ENCODE results near the gene GNAT1.

DNA sequence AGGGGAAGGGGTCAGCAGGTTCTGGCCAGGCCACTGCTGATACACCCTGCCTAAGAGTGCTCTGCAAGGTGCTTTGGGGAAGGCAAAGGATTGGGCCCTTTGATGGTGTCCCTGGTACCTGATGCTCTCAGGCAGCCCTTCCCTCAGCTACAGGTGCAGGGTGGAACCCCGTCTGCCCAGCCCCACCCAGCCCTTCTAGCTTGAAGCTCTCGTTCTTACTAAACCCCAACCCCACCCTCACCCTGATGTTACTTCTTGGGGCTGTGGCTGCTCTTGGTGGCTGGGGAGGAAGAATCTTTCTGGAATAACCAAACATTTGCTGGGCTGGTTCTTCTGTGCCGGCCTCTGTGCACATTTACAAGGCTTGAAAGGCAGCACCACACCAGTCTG is 51.0 kb downstream of the GNAT1 start:
- TF ChIP-seq, protein P1, sequence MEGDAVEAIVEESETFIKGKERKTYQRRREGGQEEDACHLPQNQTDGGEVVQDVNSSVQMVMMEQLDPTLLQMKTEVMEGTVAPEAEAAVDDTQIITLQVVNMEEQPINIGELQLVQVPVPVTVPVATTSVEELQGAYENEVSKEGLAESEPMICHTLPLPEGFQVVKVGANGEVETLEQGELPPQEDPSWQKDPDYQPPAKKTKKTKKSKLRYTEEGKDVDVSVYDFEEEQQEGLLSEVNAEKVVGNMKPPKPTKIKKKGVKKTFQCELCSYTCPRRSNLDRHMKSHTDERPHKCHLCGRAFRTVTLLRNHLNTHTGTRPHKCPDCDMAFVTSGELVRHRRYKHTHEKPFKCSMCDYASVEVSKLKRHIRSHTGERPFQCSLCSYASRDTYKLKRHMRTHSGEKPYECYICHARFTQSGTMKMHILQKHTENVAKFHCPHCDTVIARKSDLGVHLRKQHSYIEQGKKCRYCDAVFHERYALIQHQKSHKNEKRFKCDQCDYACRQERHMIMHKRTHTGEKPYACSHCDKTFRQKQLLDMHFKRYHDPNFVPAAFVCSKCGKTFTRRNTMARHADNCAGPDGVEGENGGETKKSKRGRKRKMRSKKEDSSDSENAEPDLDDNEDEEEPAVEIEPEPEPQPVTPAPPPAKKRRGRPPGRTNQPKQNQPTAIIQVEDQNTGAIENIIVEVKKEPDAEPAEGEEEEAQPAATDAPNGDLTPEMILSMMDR (IDR thresholded peaks at IDR 0.05), result no peak
- TF ChIP-seq ZFX (IDR thresholded peaks at IDR 0.05; ENCODE audit: borderline replicate concordance), result no peak

All from 22Rv1 (cell line).